ENCODE measurements around the gene OLA1.

DNA sequence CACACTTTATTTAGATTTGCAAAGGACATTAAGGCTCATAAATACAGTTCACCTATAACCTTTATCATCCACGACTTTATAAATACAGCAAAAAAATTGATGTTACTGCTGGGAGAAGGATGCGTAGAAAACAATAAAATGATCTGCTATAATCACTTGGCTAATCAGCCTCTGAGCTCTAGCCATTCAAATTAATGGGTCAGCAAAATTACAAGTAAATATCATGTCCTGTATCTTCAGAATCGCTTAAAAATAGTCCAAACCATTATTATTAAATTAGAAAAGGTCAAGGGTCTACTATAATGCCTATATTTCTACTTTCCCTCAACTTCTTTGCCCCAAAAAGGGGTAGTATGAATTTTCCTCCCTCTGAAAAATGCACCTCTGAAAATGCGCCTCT is 40.3 kb downstream of the OLA1 start:
- TF ChIP-seq, protein P1, sequence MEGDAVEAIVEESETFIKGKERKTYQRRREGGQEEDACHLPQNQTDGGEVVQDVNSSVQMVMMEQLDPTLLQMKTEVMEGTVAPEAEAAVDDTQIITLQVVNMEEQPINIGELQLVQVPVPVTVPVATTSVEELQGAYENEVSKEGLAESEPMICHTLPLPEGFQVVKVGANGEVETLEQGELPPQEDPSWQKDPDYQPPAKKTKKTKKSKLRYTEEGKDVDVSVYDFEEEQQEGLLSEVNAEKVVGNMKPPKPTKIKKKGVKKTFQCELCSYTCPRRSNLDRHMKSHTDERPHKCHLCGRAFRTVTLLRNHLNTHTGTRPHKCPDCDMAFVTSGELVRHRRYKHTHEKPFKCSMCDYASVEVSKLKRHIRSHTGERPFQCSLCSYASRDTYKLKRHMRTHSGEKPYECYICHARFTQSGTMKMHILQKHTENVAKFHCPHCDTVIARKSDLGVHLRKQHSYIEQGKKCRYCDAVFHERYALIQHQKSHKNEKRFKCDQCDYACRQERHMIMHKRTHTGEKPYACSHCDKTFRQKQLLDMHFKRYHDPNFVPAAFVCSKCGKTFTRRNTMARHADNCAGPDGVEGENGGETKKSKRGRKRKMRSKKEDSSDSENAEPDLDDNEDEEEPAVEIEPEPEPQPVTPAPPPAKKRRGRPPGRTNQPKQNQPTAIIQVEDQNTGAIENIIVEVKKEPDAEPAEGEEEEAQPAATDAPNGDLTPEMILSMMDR (IDR thresholded peaks at IDR 0.05; ENCODE audit: insufficient read depth, low read length, poor library complexity, severe bottlenecking): no peak
- no peak for TF ChIP-seq EZH2phosphoT487 (conservative IDR thresholded peaks at IDR 0.05; ENCODE audit: low read length)
